GM21526 (cell line): ENCODE data around the gene USP4.
"Not testable (repeated sequence)": the region's sequence is repeated elsewhere in the genome, so short reads cannot be mapped to it uniquely, and the experiment has no call there.

ENCODE experiments used
- ATAC-seq: cut with Tn5 transposase; IDR thresholded peaks from one replicate; pipeline ENCODE4 v1.9.1; 2021; ENCODE audit warnings: moderate library complexity; ENCODE audit not compliant: unreplicated experiment, low FRiP score

USP4 gene

GRCh38 chr3:49339941-49340800 is at the start of gene USP4:
Gene USP4, minus strand, starts transcription at chr3:49340053. Its CDS starts 29 bp downstream, at chr3:49340024.
- peak; percentile 80 for ATAC-seq

- ATAC-seq, result no peak
Measured at GRCh38 chr3:49389297-49389696, 49.4 kb upstream of the USP4 start.

GRCh38 chr3:49388289-49388820 is 48.5 kb upstream of the USP4 start:
- ATAC-seq, result no peak

GRCh38 chr3:49387721-49388120 is 47.9 kb upstream of the USP4 start:
- no peak for ATAC-seq

- no peak for ATAC-seq
Measured at GRCh38 chr3:49386056-49386756, 46.4 kb upstream of the USP4 start.

- ATAC-seq, result no peak
Measured at GRCh38 chr3:49385617-49386016, 45.8 kb upstream of the USP4 start.

- ATAC-seq, result no peak
Measured at GRCh38 chr3:49383387-49383786, 43.5 kb upstream of the USP4 start.

- ATAC-seq, result no peak
Measured at GRCh38 chr3:49378249-49378895, 38.5 kb upstream of the USP4 start.

- no peak for ATAC-seq
Measured at GRCh38 chr3:49377483-49377882, 37.6 kb upstream of the USP4 start.

- no peak for ATAC-seq
Measured at GRCh38 chr3:49371946-49372345, 32.1 kb upstream of the USP4 start.

- no peak for ATAC-seq
Measured at GRCh38 chr3:49370585-49371290, 30.9 kb upstream of the USP4 start.

- ATAC-seq, result no peak
Measured at GRCh38 chr3:49362561-49362960, 22.7 kb upstream of the USP4 start.

- ATAC-seq, result no peak
Measured at GRCh38 chr3:49359623-49360022, 19.8 kb upstream of the USP4 start.

GRCh38 chr3:49358884-49359225 is 19.0 kb upstream of the USP4 start:
- no peak for ATAC-seq

GRCh38 chr3:49358217-49358883 is 18.5 kb upstream of the USP4 start, which contains the start of gene GPX1:
Gene GPX1, minus strand, starts transcription at chr3:49358353. Its CDS starts 75 bp downstream, at chr3:49358278.
- peak; percentile 63 for ATAC-seq

GRCh38 chr3:49357443-49358216 is 17.8 kb upstream of the USP4 start:
- peak; percentile 17 for ATAC-seq

GRCh38 chr3:49357095-49357442 is 17.2 kb upstream of the USP4 start:
- not testable (repeated sequence) for ATAC-seq

- no peak for ATAC-seq
Measured at GRCh38 chr3:49352890-49353421, 13.1 kb upstream of the USP4 start.

- no peak for ATAC-seq
Measured at GRCh38 chr3:49352281-49352680, 12.4 kb upstream of the USP4 start.
